Loucy (cell line): Measurements from ENCODE around the gene RASGEF1B.

Experiments used
- EZH2phosphoT487 ChIP-seq: fragments of 200-600 bp; IDR thresholded peaks from 2 replicates; pipeline ENCODE4 v1.6.1; 2018; ENCODE audit warnings: antibody characterized with exemption, mild to moderate bottlenecking, moderate library complexity, borderline replicate concordance
- TF ChIP-seq, protein P1 (sequence below): fragments of 200-600 bp; sonication (generic); conservative IDR thresholded peaks from 2 replicates; pipeline ENCODE4 v1.5.1; 2014; ENCODE audit warnings: mild to moderate bottlenecking, antibody characterized with exemption, low read length

DNA sequence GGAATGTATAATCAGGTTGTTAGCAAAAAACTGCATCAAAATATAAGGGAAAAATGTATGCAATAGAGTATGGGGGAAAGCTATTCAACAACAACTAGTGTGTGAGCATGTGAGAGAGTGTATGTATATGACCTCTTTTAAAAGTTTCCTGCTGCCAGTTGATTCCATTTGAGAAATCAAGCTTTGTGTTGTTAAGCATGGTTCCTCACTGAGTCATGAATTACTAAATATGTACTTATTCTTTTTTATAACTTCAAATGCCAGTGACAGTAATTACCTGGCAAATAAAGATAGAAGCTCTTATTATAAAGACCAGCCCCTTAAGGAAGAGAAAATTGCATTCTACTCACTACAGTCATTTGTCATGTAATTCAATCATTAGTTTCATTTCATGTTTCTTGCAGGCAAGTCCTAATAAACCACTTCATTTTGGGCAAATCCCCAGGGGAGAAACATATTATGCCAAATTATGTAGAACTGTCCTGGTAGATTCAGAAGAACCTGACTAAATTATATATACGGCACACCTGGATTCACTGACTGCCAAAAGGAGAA lies 19.2 kb downstream of the RASGEF1B start:
- TF ChIP-seq, protein P1, sequence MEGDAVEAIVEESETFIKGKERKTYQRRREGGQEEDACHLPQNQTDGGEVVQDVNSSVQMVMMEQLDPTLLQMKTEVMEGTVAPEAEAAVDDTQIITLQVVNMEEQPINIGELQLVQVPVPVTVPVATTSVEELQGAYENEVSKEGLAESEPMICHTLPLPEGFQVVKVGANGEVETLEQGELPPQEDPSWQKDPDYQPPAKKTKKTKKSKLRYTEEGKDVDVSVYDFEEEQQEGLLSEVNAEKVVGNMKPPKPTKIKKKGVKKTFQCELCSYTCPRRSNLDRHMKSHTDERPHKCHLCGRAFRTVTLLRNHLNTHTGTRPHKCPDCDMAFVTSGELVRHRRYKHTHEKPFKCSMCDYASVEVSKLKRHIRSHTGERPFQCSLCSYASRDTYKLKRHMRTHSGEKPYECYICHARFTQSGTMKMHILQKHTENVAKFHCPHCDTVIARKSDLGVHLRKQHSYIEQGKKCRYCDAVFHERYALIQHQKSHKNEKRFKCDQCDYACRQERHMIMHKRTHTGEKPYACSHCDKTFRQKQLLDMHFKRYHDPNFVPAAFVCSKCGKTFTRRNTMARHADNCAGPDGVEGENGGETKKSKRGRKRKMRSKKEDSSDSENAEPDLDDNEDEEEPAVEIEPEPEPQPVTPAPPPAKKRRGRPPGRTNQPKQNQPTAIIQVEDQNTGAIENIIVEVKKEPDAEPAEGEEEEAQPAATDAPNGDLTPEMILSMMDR: no peak
- TF ChIP-seq EZH2phosphoT487: no peak
